ENCODE measurements around the gene CMTM8. TPM values are rescaled to one million over a fixed set of nuclear protein-coding genes. Genes with fewer than 3 reads are reported as not detected.

The CMTM8 gene
- total RNA-seq, 1 donor from 2014 or later = 5.7 TPM

GRCh38 chr3:32321095-32321790 is 82.8 kb downstream of the CMTM8 start:
- peak; percentile 29 for DNase-seq
- H3K4me3 ChIP-seq = peak overlapping the region; percentile 34

GRCh38 chr3:32322311-32322710 is 83.8 kb downstream of the CMTM8 start:
- intact Hi-C loops (cut with micrococcal nuclease) = no loop called here
- TF ChIP-seq CTCF (IDR thresholded peaks at IDR 0.05; ENCODE audit: borderline replicate concordance) = no peak

More at GRCh38 chr3:32321095-32321790, 82.8 kb downstream of the CMTM8 start:
- intact Hi-C loops (cut with micrococcal nuclease) = no loop called here
- no peaks in the 10 kb centered on the region for H3K27me3 ChIP-seq (ENCODE audit: low read depth)
- peaks cover 46% of the 10 kb centered on the region for H3K4me1 ChIP-seq
- H3K27ac ChIP-seq (replicated peaks) = peak overlapping the region; percentile 45
- TF ChIP-seq CTCF (IDR thresholded peaks at IDR 0.05; ENCODE audit: borderline replicate concordance) = no peak
- H3K36me3 ChIP-seq = no peaks in the 10 kb centered on the region
- no peaks in the 10 kb centered on the region for H3K9me3 ChIP-seq (replicated peaks)

DNA sequence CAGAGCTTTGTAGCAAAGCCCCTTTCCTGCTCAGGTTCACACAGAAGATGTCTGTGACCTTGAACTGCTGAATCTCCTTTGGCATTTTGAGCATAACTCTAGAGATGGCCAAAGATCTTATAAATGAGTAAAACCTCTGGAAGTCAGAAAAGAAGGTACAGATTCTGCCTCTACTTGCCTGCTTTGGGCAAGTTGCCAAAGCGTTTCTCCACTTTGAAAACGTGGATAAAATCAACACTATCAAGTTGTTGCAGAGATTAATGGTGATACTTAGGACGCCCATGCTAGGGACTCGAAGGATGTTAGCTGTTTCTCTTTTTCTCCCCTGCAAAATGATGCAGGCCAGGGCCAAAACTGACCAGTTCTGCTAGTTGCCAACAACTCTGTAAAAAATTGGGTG is 85.1 kb downstream of the CMTM8 start:
- Histone ChIP-seq H3K36me3 (no peaks in the 10 kb centered on the region), H3K4me3 (no peak overlapping the region)
- no peak for DNase-seq

More at GRCh38 chr3:32322311-32322710, 83.8 kb downstream of the CMTM8 start:
- Histone ChIP-seq H3K27ac (replicated peaks) (no peak overlapping the region), H3K4me3 (no peak overlapping the region), H3K36me3 (no peaks in the 10 kb centered on the region), H3K4me1 (peaks cover 38% of the 10 kb centered on the region), H3K27me3 (ENCODE audit: low read depth) (no peaks in the 10 kb centered on the region), H3K9me3 (replicated peaks) (no peaks in the 10 kb centered on the region)
- no peak for DNase-seq

DNA sequence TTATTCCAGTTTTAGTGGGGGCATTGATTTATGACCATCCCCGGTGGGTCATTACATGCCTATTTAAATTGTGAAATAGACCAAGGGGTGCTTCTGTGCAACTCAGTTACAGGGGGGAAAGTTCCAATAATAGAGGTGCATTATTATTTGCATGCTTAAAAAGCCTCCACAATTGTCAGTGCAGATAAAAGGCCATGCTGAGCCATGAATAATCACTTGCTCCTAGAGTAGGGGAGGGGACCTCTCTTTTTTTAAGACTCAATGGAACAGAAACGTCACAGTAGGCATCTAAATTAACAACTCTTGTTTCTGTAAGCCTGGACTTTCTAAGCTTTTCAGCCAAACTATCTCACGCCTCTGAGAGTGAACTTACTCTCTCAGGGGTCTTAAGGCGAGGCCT is 86.7 kb downstream of the CMTM8 start:
- TF ChIP-seq CTCF (IDR thresholded peaks at IDR 0.05; ENCODE audit: borderline replicate concordance) = no peak
- H3K4me3 ChIP-seq = no peak overlapping the region
- H3K4me1 ChIP-seq = peaks cover 36% of the 10 kb centered on the region
- no peaks in the 10 kb centered on the region for H3K9me3 ChIP-seq (replicated peaks)
- no peak for DNase-seq
- intact Hi-C loops (cut with micrococcal nuclease) = no loop called here
- no peaks in the 10 kb centered on the region for H3K27me3 ChIP-seq (ENCODE audit: low read depth)
- H3K27ac ChIP-seq (replicated peaks) = no peak overlapping the region
- no peaks in the 10 kb centered on the region for H3K36me3 ChIP-seq

More for the DNA sequence above, 85.1 kb downstream of the CMTM8 start:
- Histone ChIP-seq H3K9me3 (replicated peaks) (no peaks in the 10 kb centered on the region), H3K27me3 (ENCODE audit: low read depth) (no peaks in the 10 kb centered on the region), H3K4me1 (peaks cover 38% of the 10 kb centered on the region), H3K27ac (replicated peaks) (no peak overlapping the region)
- TF ChIP-seq CTCF (IDR thresholded peaks at IDR 0.05; ENCODE audit: borderline replicate concordance) = no peak
- intact Hi-C loops (cut with micrococcal nuclease) = no loop called here

- Histone ChIP-seq H3K9me3 (replicated peaks) (no peaks in the 10 kb centered on the region), H3K36me3 (no peaks in the 10 kb centered on the region), H3K27ac (replicated peaks) (no peak overlapping the region), H3K4me1 (peaks cover 28% of the 10 kb centered on the region), H3K4me3 (no peak overlapping the region), H3K27me3 (ENCODE audit: low read depth) (no peaks in the 10 kb centered on the region)
- DNase-seq = no peak
- no peak for TF ChIP-seq CTCF (IDR thresholded peaks at IDR 0.05; ENCODE audit: borderline replicate concordance)
- intact Hi-C loops (cut with micrococcal nuclease) = no loop called here
Observed at GRCh38 chr3:32325927-32326326, 87.4 kb downstream of the CMTM8 start.

All from left ventricle myocardium inferior (tissue), 1 donor.